Fibroblast of mammary gland (primary cell): ENCODE results near the gene LMBRD1.

ENCODE experiments used
- DNase-seq: peaks from one replicate; pipeline ENCODE4 v3.0.0-alpha.2; 2010; ENCODE audit warnings: low read depth
- H3K4me3 ChIP-seq: 2 replicates; pipeline ENCODE4 v1.5.1; 2011; ENCODE audit warnings: low read depth, mild to moderate bottlenecking, low read length, moderate library complexity; ENCODE audit not compliant: control insufficient read depth
- CTCF ChIP-seq: conservative IDR thresholded peaks from 2 replicates; pipeline ENCODE4 v1.5.1; 2011; ENCODE audit warnings: low read depth, low read length, inconsistent platforms; ENCODE audit not compliant: control insufficient read depth, insufficient read depth

Gene LMBRD1

GRCh38 chr6:69817358-69817757, 20.5 kb upstream of the LMBRD1 start:
- no peak for DNase-seq
- no peak for TF ChIP-seq CTCF
- no peak overlapping the region for H3K4me3 ChIP-seq

GRCh38 chr6:69816569-69816968, 19.8 kb upstream of the LMBRD1 start:
- DNase-seq, result no peak
- H3K4me3 ChIP-seq, result no peak overlapping the region
- no peak for TF ChIP-seq CTCF

DNA sequence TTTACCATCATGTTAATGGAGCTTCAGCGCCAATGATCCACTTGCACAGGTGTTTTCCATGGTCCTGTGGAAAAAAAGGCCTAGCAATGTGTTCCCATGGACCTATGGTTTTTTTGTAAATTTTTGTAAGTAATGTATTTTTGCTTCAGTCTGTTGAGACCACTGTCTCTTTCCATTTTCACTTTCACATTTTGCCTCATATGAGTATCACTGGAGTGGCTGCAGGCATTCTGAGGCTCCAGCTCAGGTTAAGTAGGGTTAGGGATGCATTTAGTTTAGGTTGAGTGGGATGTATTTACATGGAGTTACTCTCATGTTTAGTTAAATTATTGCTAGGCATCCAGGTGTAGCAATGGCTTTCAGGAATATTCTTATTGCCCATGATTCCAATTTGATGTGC, 19.2 kb upstream of the LMBRD1 start:
- TF ChIP-seq CTCF, result no peak
- no peak for DNase-seq
- no peak overlapping the region for H3K4me3 ChIP-seq

GRCh38 chr6:69813508-69813907, 16.7 kb upstream of the LMBRD1 start:
- no peak overlapping the region for H3K4me3 ChIP-seq
- DNase-seq, result no peak
- TF ChIP-seq CTCF, result no peak

- no peak for TF ChIP-seq CTCF
- no peak for DNase-seq
- H3K4me3 ChIP-seq, result no peak overlapping the region
Observed at GRCh38 chr6:69812746-69813427, 16.1 kb upstream of the LMBRD1 start.

GRCh38 chr6:69802995-69803394, 6.2 kb upstream of the LMBRD1 start:
- no peak for DNase-seq
- no peak overlapping the region for H3K4me3 ChIP-seq
- TF ChIP-seq CTCF, result no peak

GRCh38 chr6:69801711-69802110, 4.9 kb upstream of the LMBRD1 start:
- no peak for DNase-seq
- no peak for TF ChIP-seq CTCF
- H3K4me3 ChIP-seq, result no peak overlapping the region
